Measurements from ENCODE around the gene ORM1.

Gene ORM1

DNA sequence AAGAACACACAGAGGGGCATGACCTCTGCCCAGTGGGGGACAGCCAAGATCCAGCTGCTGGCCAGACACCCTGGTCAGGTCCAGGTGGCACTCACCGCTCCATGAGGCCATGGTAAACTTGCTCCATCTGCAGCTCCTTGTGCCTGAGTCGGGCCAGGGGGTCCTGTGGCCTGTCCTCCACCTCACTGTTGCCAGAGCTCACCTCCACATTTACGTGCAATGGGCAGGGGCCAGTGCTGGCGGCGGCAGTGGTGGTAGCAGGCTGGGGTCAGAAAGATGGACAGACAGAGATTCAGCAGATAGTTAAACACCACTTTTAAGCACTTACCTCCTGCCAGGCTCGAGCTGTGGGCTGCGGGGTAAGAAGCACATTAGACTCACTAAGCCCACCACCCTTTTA lies 36.9 kb downstream of the ORM1 start:
- CTCF ChIA-PET: interaction anchor here (0.6 kb wide), 1 partner anchor 324 kb away, joined by 3 read pairs; no protein-coding TSS in a partner anchor
- POLR2A ChIA-PET: no interaction called here
- Histone ChIP-seq H3K36me3 (ENCODE audit: control insufficient read depth in 2 of 2, insufficient read depth in 1 of 2, low read length in 2 of 2) (peaks cover 0 to 14% of the 10 kb centered on the region in 2 experiments; a peak in 1 of 3 replicates), H3K4me1 (ENCODE audit: control insufficient read depth, insufficient read depth, low read length) (no peaks in the 10 kb centered on the region), H3K4me3 (ENCODE audit: low read depth, low read length) (no peak overlapping the region), H3K9me3 (ENCODE audit: control insufficient read depth, insufficient read depth, low read depth, low read length) (no peaks in the 10 kb centered on the region), H3K27ac (ENCODE audit: extremely low read depth, low read depth, low read length) (no peak overlapping the region)
- TF ChIP-seq, protein P1, sequence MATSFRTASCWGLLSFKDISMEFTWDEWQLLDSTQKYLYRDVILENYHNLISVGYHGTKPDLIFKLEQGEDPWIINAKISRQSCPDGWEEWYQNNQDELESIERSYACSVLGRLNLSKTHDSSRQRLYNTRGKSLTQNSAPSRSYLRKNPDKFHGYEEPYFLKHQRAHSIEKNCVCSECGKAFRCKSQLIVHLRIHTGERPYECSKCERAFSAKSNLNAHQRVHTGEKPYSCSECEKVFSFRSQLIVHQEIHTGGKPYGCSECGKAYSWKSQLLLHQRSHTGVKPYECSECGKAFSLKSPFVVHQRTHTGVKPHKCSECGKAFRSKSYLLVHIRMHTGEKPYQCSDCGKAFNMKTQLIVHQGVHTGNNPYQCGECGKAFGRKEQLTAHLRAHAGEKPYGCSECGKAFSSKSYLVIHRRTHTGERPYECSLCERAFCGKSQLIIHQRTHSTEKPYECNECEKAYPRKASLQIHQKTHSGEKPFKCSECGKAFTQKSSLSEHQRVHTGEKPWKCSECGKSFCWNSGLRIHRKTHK (tag by site-specific recombination; IDR thresholded peaks at IDR 0.05): no peak
- TF ChIP-seq ZNF571 (tag by site-specific recombination; IDR thresholded peaks at IDR 0.05): no peak
- TF ChIP-seq OSR2 (tag by site-specific recombination; IDR thresholded peaks at IDR 0.05): no peak
- TF ChIP-seq ZNF510 (tag by site-specific recombination; IDR thresholded peaks at IDR 0.05; ENCODE audit: insufficient replicate concordance): no peak
- TF ChIP-seq, protein P2, sequence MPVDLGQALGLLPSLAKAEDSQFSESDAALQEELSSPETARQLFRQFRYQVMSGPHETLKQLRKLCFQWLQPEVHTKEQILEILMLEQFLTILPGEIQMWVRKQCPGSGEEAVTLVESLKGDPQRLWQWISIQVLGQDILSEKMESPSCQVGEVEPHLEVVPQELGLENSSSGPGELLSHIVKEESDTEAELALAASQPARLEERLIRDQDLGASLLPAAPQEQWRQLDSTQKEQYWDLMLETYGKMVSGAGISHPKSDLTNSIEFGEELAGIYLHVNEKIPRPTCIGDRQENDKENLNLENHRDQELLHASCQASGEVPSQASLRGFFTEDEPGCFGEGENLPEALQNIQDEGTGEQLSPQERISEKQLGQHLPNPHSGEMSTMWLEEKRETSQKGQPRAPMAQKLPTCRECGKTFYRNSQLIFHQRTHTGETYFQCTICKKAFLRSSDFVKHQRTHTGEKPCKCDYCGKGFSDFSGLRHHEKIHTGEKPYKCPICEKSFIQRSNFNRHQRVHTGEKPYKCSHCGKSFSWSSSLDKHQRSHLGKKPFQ (tag by site-specific recombination; IDR thresholded peaks at IDR 0.05): no peak
- TF ChIP-seq ZNF629 (tag by site-specific recombination; IDR thresholded peaks at IDR 0.05): no peak
- no peak for TF ChIP-seq SP3 (tag by site-specific recombination; IDR thresholded peaks at IDR 0.05)
- TF ChIP-seq, protein P3, sequence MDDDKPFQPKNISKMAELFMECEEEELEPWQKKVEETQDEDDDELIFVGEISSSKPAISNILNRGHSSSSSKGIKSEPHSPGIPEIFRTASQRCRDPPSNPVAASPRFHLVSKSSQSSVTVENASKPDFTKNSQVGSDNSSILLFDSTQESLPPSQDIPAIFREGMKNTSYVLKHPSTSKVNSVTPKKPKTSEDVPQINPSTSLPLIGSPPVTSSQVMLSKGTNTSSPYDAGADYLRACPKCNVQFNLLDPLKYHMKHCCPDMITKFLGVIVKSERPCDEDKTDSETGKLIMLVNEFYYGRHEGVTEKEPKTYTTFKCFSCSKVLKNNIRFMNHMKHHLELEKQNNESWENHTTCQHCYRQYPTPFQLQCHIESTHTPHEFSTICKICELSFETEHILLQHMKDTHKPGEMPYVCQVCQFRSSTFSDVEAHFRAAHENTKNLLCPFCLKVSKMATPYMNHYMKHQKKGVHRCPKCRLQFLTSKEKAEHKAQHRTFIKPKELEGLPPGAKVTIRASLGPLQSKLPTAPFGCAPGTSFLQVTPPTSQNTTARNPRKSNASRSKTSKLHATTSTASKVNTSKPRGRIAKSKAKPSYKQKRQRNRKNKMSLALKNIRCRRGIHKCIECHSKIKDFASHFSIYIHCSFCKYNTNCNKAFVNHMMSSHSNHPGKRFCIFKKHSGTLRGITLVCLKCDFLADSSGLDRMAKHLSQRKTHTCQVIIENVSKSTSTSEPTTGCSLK (tag by site-specific recombination; IDR thresholded peaks at IDR 0.05): no peak
- no peak for TF ChIP-seq IKZF3 (tag by site-specific recombination; IDR thresholded peaks at IDR 0.05)
- TF ChIP-seq TRIM28 (IDR thresholded peaks at IDR 0.05; ENCODE audit: borderline replicate concordance, low read length): no peak
- TF ChIP-seq MZF1 (tag by site-specific recombination; IDR thresholded peaks at IDR 0.05; ENCODE audit: borderline replicate concordance): no peak
- TF ChIP-seq ZNF792 (tag by site-specific recombination; IDR thresholded peaks at IDR 0.05): no peak
- no peak for TF ChIP-seq SP7 (tag by site-specific recombination; IDR thresholded peaks at IDR 0.05)

DNA sequence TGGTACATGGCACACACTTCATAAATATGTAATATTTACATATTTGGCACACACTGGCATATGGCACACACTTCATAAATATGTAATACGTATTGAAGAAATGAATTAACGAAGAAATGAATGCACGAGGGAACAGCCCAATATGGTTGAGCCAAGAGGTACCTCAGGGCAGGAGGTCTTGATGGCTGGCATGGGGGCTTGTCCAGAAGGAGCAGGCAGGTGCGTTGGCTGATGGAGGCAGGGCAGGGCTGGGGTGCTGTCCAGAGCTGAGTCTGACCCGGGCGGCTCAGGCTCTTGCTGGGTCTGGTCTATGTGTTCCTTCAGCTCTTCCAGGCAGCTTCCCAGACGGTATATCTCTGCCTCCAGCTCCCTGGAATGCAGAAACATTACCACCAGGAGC lies 38.6 kb downstream of the ORM1 start:
- H3K27ac ChIP-seq (ENCODE audit: extremely low read depth, low read depth, low read length): no peak overlapping the region
- ChIA-PET POLR2A (no interaction called here), CTCF (no interaction called here)
- no peaks in the 10 kb centered on the region for H3K9me3 ChIP-seq (ENCODE audit: control insufficient read depth, insufficient read depth, low read depth, low read length)
- no peak overlapping the region for H3K4me3 ChIP-seq (ENCODE audit: low read depth, low read length)
- H3K4me1 ChIP-seq (ENCODE audit: control insufficient read depth, insufficient read depth, low read length): no peaks in the 10 kb centered on the region
- H3K36me3 ChIP-seq (ENCODE audit: control insufficient read depth in 2 of 2, insufficient read depth in 1 of 2, low read length in 2 of 2): peaks cover 0 to 14% of the 10 kb centered on the region in 2 experiments; a peak in 1 of 3 replicates
- TF ChIP-seq YY2 (tag by site-specific recombination; IDR thresholded peaks at IDR 0.05) (no peak), ZBTB7A (tag by site-specific recombination; IDR thresholded peaks at IDR 0.05; ENCODE audit: low read depth) (no peak), ZNF433 (tag by site-specific recombination; IDR thresholded peaks at IDR 0.05; ENCODE audit: low read depth) (no peak), ZNF785 (tag by site-specific recombination; IDR thresholded peaks at IDR 0.05) (no peak), ZNF239 (tag by site-specific recombination; IDR thresholded peaks at IDR 0.05) (no peak), PRDM1 (tag by site-specific recombination; IDR thresholded peaks at IDR 0.05) (no peak), ZNF157 (tag by site-specific recombination; IDR thresholded peaks at IDR 0.05) (no peak), TCF7L2 (IDR thresholded peaks at IDR 0.05; ENCODE audit: borderline replicate concordance, low read depth, low read length) (no peak), ZNF555 (tag by site-specific recombination; conservative IDR thresholded peaks at IDR 0.05) (no peak)
- TF ChIP-seq, protein P4, sequence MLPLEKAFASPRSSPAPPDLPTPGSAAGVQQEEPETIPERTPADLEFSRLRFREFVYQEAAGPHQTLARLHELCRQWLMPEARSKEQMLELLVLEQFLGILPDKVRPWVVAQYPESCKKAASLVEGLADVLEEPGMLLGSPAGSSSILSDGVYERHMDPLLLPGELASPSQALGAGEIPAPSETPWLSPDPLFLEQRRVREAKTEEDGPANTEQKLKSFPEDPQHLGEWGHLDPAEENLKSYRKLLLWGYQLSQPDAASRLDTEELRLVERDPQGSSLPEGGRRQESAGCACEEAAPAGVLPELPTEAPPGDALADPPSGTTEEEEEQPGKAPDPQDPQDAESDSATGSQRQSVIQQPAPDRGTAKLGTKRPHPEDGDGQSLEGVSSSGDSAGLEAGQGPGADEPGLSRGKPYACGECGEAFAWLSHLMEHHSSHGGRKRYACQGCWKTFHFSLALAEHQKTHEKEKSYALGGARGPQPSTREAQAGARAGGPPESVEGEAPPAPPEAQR (tag by site-specific recombination; IDR thresholded peaks at IDR 0.05): no peak

All from HEK293 (cell line).